Activated T-helper 17 cell treated with anti-CD3 and anti-CD28 coated beads, Interleukin-2, amount 50 U/mL, for 72 hours (primary cell): ENCODE results near the gene NCOA1. TPM values are rescaled to one million over a fixed set of nuclear protein-coding genes. Genes with fewer than 3 reads are reported as not detected.
"Not testable (repeated sequence)": the region's sequence is repeated elsewhere in the genome, so short reads cannot be mapped to it uniquely, and the experiment has no call there.

ENCODE experiments used
- ATAC-seq: fragments of 150-1000 bp; cut with Tn5 transposase; replicated peaks from 2 replicates; pipeline ENCODE4 v1.10.0; 2021; ENCODE audit warnings: mild to moderate bottlenecking, moderate library complexity
- H3K27ac Mint-ChIP-seq: one replicate; pipeline ENCODE4 v1.8.0; 2022; ENCODE audit warnings: mixed read lengths
- H3K27me3 Mint-ChIP-seq: one replicate; pipeline ENCODE4 v1.8.0; 2022; ENCODE audit warnings: mixed read lengths
- H3K36me3 Mint-ChIP-seq: one replicate; pipeline ENCODE4 v1.8.0; 2022; ENCODE audit warnings: low read depth, mild to moderate bottlenecking, mixed read lengths
- H3K4me1 Mint-ChIP-seq: one replicate; pipeline ENCODE4 v1.8.0; 2022; ENCODE audit warnings: mixed read lengths
- H3K4me3 Mint-ChIP-seq: one replicate; pipeline ENCODE4 v1.8.0; 2022; ENCODE audit warnings: mild to moderate bottlenecking, mixed read lengths
- H3K9me3 Mint-ChIP-seq: one replicate; pipeline ENCODE4 v1.8.0; 2022; ENCODE audit warnings: mixed read lengths
- total RNA-seq, 2 donors: library from RNA; stranded (reverse); gene quantifications; one replicate each; pipeline ENCODE4 v1.2.3, GENCODE V29; 2022

The NCOA1 gene
- total RNA-seq, 2 donors from 2014 or later = 27.5 to 29.7 TPM

DNA sequence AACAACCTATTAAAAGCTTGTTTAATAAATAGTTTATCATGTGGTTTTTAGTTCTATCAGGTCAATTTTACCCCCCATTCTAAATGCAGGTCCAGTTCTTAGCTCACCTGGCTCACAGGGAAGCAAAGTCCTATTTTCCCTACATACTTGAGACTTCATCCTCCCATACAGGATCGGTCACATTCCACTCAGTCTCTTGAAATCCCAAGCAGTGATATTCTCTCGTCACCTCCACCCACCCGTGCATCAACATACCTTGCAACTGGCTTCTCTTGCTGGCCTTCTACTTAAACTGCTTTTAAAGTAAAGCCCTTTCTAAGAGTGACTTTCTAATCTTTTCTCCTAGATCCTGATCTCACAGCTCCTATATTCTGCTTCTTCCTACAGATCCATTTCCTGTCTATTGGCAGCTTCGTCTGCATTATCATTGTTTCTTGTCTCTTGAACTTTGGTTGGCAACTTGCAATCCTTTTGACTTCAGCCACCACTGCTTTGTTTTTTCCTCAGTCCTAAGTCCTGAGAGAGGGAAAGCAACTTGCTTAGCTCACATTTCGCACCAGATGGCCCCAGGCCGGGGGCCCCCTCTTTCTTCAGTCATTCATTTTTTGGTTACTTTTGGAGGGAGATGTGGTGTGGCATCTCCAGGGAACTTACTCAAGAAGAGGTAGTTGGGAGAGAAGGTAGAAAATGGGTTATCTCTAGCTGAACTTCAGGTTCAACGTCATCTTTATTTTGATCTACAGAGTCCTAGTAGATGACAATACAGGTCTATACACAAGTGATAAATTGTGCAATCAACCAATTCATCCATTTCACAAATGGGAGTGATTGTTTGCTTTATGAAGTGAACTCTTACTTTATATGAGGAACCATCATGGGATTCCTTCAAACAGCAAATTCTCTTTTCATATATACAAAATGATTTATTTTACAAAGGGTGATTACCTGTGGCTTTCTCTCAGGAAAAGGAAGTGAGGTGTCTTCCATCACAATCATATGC, 23.9 kb upstream of the NCOA1 start:
- Mint-ChIP-seq H3K27ac (no peak overlapping the region), H3K4me3 (no peak overlapping the region), H3K9me3 (no peaks in the 10 kb centered on the region), H3K36me3 (no peaks in the 10 kb centered on the region), H3K27me3 (peaks cover 3% of the 10 kb centered on the region), H3K4me1 (no peaks in the 10 kb centered on the region)
- no peak for ATAC-seq

- not testable (repeated sequence) for H3K4me1 Mint-ChIP-seq, H3K4me3 Mint-ChIP-seq, H3K27me3 Mint-ChIP-seq, H3K27ac Mint-ChIP-seq, H3K36me3 Mint-ChIP-seq, H3K9me3 Mint-ChIP-seq, ATAC-seq
Observed at GRCh38 chr2:24468453-24468852, 22.6 kb upstream of the NCOA1 start.

- H3K9me3 Mint-ChIP-seq = no peaks in the 10 kb centered on the region
- no peak for ATAC-seq
- no peaks in the 10 kb centered on the region for H3K36me3 Mint-ChIP-seq
- no peak overlapping the region for H3K4me3 Mint-ChIP-seq
- H3K27me3 Mint-ChIP-seq = peaks cover 3% of the 10 kb centered on the region
- H3K4me1 Mint-ChIP-seq = no peaks in the 10 kb centered on the region
- H3K27ac Mint-ChIP-seq = no peak overlapping the region
Observed at GRCh38 chr2:24469148-24469650, 21.9 kb upstream of the NCOA1 start.

- no peaks in the 10 kb centered on the region for H3K9me3 Mint-ChIP-seq
- peaks cover 3% of the 10 kb centered on the region for H3K27me3 Mint-ChIP-seq
- H3K36me3 Mint-ChIP-seq = no peaks in the 10 kb centered on the region
- no peak for ATAC-seq
- H3K4me3 Mint-ChIP-seq = no peak overlapping the region
- H3K27ac Mint-ChIP-seq = no peak overlapping the region
- no peaks in the 10 kb centered on the region for H3K4me1 Mint-ChIP-seq
Observed at GRCh38 chr2:24471662-24472061, 19.4 kb upstream of the NCOA1 start.

GRCh38 chr2:24472416-24472815, 18.6 kb upstream of the NCOA1 start:
- no peak for ATAC-seq
- H3K4me1 Mint-ChIP-seq = no peaks in the 10 kb centered on the region
- H3K36me3 Mint-ChIP-seq = no peaks in the 10 kb centered on the region
- no peak overlapping the region for H3K27ac Mint-ChIP-seq
- no peak overlapping the region for H3K4me3 Mint-ChIP-seq
- H3K27me3 Mint-ChIP-seq = peaks cover 3% of the 10 kb centered on the region
- no peaks in the 10 kb centered on the region for H3K9me3 Mint-ChIP-seq

- Mint-ChIP-seq H3K36me3 (no peaks in the 10 kb centered on the region), H3K27ac (no peak overlapping the region), H3K4me1 (no peaks in the 10 kb centered on the region), H3K9me3 (no peaks in the 10 kb centered on the region), H3K4me3 (no peak overlapping the region), H3K27me3 (peaks cover 3% of the 10 kb centered on the region)
- ATAC-seq = no peak
Observed at GRCh38 chr2:24473626-24474025, 17.4 kb upstream of the NCOA1 start.

DNA sequence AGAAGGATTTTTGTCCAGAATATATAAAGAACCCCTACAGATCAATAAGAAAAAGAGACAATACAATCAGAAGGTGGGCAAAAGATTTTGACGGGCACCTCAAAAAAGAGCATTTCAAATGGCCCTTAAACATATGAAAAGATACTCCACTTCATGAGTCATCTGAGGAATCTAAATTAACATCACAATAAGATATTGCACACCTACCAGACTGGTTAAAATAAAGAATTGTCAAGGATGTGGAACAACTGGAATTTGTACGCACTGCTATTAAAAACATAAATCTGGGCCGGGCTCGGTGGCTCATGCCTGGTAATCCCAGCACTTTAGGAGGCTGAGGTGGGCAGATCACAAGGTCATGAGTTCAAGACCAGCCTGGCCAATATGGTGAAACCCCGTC, 17.0 kb upstream of the NCOA1 start:
- no peak overlapping the region for H3K4me3 Mint-ChIP-seq
- H3K27me3 Mint-ChIP-seq = peaks cover 2% of the 10 kb centered on the region
- H3K36me3 Mint-ChIP-seq = no peaks in the 10 kb centered on the region
- no peak overlapping the region for H3K27ac Mint-ChIP-seq
- no peaks in the 10 kb centered on the region for H3K4me1 Mint-ChIP-seq
- no peak for ATAC-seq
- no peaks in the 10 kb centered on the region for H3K9me3 Mint-ChIP-seq

GRCh38 chr2:24477229-24477628, 13.8 kb upstream of the NCOA1 start:
- H3K27me3 Mint-ChIP-seq = no peaks in the 10 kb centered on the region
- no peak overlapping the region for H3K4me3 Mint-ChIP-seq
- no peaks in the 10 kb centered on the region for H3K36me3 Mint-ChIP-seq
- no peaks in the 10 kb centered on the region for H3K9me3 Mint-ChIP-seq
- ATAC-seq = no peak
- no peaks in the 10 kb centered on the region for H3K4me1 Mint-ChIP-seq
- no peak overlapping the region for H3K27ac Mint-ChIP-seq

DNA sequence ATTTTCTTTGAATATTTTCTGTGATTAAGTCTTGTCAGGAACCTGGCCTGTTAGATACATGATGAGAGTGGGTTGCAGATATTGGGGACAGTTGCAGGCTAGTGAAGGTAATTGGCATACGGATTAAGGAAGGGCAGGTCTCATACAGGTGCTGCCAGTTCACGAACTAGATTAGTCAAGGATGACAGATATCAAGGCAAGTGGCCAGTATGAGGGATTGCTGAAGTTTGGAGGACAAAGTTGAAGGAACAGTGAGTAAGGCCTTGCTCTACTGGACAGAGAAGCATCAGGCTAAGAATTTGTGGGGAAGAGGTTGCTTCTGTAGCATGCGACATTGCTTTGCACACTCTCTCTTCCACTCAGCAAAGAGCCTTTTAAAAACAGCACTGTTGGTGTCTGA, 12.8 kb upstream of the NCOA1 start:
- Mint-ChIP-seq H3K27me3 (no peaks in the 10 kb centered on the region), H3K9me3 (no peaks in the 10 kb centered on the region), H3K27ac (no peak overlapping the region), H3K36me3 (no peaks in the 10 kb centered on the region), H3K4me3 (no peak overlapping the region), H3K4me1 (no peaks in the 10 kb centered on the region)
- no peak for ATAC-seq

- no peak for ATAC-seq
- Mint-ChIP-seq H3K36me3 (no peaks in the 10 kb centered on the region), H3K4me3 (no peak overlapping the region), H3K4me1 (no peaks in the 10 kb centered on the region), H3K9me3 (peaks cover 4% of the 10 kb centered on the region), H3K27me3 (no peaks in the 10 kb centered on the region), H3K27ac (no peak overlapping the region)
Observed at GRCh38 chr2:24480245-24480644, 10.8 kb upstream of the NCOA1 start.

DNA sequence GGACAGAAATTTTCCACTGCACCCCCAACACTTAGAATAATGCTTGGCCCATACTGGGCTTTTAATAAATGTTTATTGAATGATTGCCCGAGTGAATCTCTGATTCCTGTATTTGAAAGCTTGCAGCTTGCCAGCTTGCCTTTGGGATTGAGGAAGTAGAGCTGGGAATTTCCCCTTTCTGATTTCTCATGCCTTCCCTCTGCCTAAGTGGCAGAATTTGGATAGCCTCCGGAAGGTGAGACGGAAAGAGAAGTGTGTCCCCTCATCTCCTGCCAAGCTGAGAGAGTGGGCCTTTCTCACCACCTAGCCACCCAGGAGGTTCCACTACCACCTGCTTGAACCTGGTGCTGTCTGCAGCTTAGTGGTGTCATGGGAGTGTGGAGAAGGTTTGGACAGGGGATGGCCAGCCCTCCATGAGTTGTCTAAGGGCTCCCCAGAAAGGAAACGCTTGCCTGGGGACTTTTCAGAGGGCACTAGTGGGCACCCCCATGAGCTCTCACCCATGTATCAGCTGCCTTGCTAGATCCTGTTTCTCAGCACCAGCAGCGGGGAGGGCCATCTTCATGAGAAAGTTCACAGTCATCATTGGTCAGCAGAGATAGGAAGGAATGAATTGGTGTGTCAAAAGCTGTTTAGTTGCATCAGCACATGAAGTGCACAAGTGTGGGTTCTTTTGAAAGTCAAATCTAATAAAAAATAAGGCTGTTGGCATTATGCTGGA, 8.6 kb upstream of the NCOA1 start:
- Mint-ChIP-seq H3K36me3 (no peaks in the 10 kb centered on the region), H3K27ac (no peak overlapping the region), H3K9me3 (peaks cover 4% of the 10 kb centered on the region), H3K4me3 (no peak overlapping the region), H3K4me1 (no peaks in the 10 kb centered on the region), H3K27me3 (no peaks in the 10 kb centered on the region)
- no peak for ATAC-seq

DNA sequence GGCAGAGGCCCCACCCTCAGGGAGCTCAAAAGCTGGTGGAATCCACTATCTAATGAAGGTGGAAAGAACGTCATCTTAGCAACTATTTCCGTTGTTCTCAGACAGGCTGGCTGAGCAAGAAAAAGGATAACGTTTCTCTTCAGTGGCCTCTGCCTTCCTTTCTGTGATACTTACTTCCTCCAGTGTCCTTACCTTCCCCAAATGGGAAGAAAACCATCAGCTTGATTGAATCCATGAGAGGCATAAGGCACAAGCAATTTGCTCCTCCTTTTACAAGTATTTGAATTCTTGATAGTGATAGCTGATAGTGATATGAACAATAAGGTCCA, 8.1 kb upstream of the NCOA1 start:
- no peak overlapping the region for H3K4me3 Mint-ChIP-seq
- no peak for ATAC-seq

GRCh38 chr2:24484677-24485076, 6.4 kb upstream of the NCOA1 start:
- H3K9me3 Mint-ChIP-seq, ATAC-seq, H3K27ac Mint-ChIP-seq, H3K27me3 Mint-ChIP-seq, H3K4me3 Mint-ChIP-seq, H3K36me3 Mint-ChIP-seq, H3K4me1 Mint-ChIP-seq: not testable (repeated sequence)

More for the DNA sequence above, 8.1 kb upstream of the NCOA1 start:
- H3K4me1 Mint-ChIP-seq = no peaks in the 10 kb centered on the region
- H3K9me3 Mint-ChIP-seq = peaks cover 4% of the 10 kb centered on the region
- no peaks in the 10 kb centered on the region for H3K36me3 Mint-ChIP-seq
- no peak overlapping the region for H3K27ac Mint-ChIP-seq
- no peaks in the 10 kb centered on the region for H3K27me3 Mint-ChIP-seq

- no peak for ATAC-seq
- H3K4me1 Mint-ChIP-seq = peaks cover 12% of the 10 kb centered on the region
- H3K36me3 Mint-ChIP-seq = peaks cover 2% of the 10 kb centered on the region
- no peak overlapping the region for H3K27ac Mint-ChIP-seq
- H3K27me3 Mint-ChIP-seq = no peaks in the 10 kb centered on the region
- no peak overlapping the region for H3K4me3 Mint-ChIP-seq
- peaks cover 4% of the 10 kb centered on the region for H3K9me3 Mint-ChIP-seq
Observed at GRCh38 chr2:24485197-24485596, 5.9 kb upstream of the NCOA1 start.

DNA sequence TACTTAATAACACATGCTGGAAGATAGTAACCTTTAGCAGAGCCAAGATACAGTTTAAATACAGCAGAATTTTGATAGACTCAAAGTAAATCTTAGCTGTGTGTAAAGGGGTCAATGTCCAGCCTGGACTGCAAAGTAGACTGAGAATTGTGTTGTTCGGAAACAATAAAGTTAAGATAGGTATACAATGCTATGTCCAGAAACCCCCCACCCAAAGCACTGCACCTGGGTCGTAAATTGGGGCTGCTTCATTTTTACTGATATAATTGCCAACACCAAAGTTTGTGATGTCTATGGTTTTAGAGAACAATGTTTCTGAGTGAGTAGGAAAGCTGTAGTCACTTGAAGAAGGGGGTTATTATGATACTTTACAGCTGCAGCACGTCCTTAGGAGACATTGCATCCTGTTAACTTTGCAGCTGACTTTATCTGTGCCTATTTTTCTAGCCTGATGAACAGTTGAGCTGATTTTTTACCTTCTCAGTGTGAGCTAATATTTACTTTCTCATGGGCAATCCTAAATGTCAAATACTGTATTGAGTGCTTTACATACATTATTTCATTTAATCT, 4.3 kb upstream of the NCOA1 start:
- no peaks in the 10 kb centered on the region for H3K27me3 Mint-ChIP-seq
- peaks cover 13% of the 10 kb centered on the region for H3K4me1 Mint-ChIP-seq
- peaks cover 4% of the 10 kb centered on the region for H3K9me3 Mint-ChIP-seq
- no peak for ATAC-seq
- peaks cover 7% of the 10 kb centered on the region for H3K36me3 Mint-ChIP-seq
- H3K4me3 Mint-ChIP-seq = no peak overlapping the region
- no peak overlapping the region for H3K27ac Mint-ChIP-seq
